Retinal pigment epithelial cell (primary cell): ENCODE measurements around the gene PHLDB1.
A peak's percentile ranks its signal among the peaks of the same experiment; 100 is the strongest.

Experiments
- DNase-seq: peaks from one replicate; pipeline ENCODE4 v3.0.0-alpha.2; 2010; ENCODE audit warnings: low read depth
- H3K4me3 ChIP-seq: 2 replicates; pipeline ENCODE4 v1.5.1; 2011; ENCODE audit warnings: mild to moderate bottlenecking, low read length, control low read depth, moderate library complexity
- TF ChIP-seq, protein P1 (sequence below): conservative IDR thresholded peaks from 2 replicates; pipeline ENCODE4 v1.5.1; 2011; ENCODE audit warnings: low read depth, low read length, control low read depth, inconsistent platforms

PHLDB1 gene

DNA sequence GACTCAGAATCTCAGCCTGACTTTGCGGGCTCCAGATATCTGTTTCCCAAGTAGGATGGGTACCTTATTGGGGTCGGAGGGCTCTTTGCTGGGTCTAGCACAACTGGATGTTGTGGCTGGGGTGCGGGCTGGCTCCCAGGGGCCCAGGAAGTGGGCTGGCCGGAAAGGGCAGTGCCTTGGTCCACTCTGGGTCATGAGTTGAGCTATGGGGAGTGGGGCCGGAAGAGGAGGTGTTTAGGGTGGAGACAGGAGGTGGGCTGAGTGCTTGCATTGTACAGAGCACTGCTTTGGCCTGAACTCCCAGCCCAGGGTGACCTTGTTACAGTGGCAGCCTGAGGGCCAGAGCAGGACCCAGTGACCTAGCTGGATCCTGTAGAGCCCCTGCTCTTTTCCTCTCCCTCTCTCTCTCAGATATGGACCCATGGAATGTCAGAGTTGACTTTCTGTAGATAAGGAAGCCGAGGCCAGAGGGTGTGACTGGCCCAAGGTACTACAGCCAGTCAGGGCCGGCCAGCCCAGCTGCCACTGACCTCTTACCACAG lies 13.2 kb downstream of the PHLDB1 start:
- H3K4me3 ChIP-seq: peak overlapping the region; percentile 80
- TF ChIP-seq, protein P1, sequence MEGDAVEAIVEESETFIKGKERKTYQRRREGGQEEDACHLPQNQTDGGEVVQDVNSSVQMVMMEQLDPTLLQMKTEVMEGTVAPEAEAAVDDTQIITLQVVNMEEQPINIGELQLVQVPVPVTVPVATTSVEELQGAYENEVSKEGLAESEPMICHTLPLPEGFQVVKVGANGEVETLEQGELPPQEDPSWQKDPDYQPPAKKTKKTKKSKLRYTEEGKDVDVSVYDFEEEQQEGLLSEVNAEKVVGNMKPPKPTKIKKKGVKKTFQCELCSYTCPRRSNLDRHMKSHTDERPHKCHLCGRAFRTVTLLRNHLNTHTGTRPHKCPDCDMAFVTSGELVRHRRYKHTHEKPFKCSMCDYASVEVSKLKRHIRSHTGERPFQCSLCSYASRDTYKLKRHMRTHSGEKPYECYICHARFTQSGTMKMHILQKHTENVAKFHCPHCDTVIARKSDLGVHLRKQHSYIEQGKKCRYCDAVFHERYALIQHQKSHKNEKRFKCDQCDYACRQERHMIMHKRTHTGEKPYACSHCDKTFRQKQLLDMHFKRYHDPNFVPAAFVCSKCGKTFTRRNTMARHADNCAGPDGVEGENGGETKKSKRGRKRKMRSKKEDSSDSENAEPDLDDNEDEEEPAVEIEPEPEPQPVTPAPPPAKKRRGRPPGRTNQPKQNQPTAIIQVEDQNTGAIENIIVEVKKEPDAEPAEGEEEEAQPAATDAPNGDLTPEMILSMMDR: no peak
- no peak for DNase-seq

GRCh38 chr11:118621071-118621783 lies 13.8 kb downstream of the PHLDB1 start:
- TF ChIP-seq, protein P1: no peak
- peak; percentile 63 for DNase-seq
- peak overlapping the region; percentile 80 for H3K4me3 ChIP-seq

- no peak for DNase-seq
- TF ChIP-seq, protein P1: no peak
- H3K4me3 ChIP-seq: peak overlapping the region; percentile 80
Observed at GRCh38 chr11:118621784-118622375, 14.5 kb downstream of the PHLDB1 start.

DNA sequence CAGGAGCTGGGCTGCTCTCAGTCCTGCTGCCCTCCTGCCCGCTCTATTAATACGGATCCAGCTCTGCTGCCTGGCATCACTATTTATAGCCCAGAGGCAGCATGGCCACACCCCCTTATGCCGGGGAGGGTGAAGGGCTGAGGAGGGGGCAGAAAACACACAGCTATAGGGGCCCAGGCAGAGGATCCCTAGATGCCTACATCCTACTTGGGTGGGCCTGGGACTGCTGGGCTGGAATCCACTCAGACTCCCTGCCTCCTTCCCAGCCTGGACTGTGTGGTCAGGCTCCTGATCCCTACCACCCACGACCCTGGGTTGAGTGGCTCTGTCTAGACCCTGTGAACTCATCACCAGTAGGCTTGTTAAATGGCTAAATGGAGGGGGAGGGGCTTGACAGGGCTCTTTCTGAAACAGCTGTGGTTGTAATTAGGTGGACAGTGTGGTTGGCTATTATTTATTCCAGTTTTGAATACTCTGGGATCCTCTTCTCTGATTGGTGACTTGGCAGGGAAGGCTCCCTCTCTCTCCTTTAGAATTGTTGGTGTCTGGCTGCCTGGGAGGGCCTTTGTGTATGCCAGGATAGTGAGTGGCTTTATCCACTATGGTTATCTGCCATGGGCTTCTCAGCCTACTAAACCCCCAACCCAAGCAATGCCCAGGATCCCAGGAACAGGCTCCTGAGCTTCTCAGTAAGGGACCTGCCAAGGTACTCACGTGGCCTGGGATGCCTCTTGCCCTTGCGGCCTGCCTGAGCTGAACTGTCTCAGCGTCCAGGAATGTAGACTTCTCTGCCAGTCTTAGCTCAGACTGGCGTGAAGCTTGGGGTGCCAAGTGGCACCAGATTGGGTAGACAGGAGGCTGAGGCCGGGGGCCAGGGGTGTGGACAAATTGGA lies 15.2 kb downstream of the PHLDB1 start:
- TF ChIP-seq, protein P1: no peak
- peak overlapping the region; percentile 80 for H3K4me3 ChIP-seq
- peak; percentile 69 for DNase-seq

DNA sequence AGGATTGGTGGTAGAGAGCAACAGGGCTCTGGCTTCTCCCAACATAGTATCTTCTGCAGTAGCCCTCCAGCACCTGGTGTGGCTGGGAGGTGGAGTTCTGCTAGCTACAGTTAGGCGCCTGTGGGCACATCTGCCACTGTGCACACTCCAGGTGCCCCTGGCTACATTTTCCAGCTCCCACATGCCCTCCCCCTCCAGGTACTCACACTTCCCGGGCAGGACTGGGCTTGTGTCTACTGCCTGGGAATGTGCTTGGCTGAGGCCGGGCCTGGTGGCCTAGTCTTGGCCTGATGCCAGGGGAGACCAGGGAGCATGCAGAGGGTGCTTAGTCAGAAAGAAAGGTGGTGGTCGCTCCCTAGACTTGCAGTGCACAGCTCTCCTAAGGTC lies 15.8 kb downstream of the PHLDB1 start:
- DNase-seq: no peak
- TF ChIP-seq, protein P1: no peak
- peak overlapping the region; percentile 80 for H3K4me3 ChIP-seq

DNA sequence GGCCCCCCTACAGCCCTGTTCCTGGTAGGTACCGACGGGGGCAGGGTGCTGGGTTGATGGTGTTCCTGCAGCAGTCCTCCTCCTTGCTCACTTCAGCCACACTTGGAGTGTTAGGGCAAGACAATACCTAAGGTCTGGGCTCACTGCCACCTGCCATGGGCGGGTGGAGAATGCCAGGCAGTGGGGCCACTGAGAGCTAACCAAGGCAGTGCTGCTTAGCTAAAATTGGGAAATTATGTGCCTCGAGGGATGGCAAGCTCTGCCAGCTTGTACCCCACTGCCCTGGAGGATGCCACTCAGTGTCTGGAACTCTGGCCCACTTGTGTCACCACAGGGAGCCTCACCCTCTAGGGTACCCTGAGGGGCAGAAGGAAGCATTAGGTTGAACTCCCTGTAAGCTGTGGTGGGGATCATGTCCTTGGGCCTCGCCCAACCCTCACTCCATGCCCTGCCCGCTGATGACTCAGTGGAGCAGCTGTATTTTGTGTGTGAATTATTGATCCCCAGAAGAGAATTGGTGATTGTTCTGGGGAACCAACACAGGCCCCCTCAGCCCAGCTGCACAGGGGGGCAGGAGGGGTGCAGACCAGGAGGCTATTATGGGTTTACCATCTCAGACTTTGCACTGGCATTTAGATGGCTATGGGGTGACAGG lies 17.7 kb downstream of the PHLDB1 start:
- TF ChIP-seq, protein P1: no peak
- DNase-seq: no peak
- H3K4me3 ChIP-seq: no peak overlapping the region
